ENCODE data around the gene GCAT.

Gene GCAT

DNA sequence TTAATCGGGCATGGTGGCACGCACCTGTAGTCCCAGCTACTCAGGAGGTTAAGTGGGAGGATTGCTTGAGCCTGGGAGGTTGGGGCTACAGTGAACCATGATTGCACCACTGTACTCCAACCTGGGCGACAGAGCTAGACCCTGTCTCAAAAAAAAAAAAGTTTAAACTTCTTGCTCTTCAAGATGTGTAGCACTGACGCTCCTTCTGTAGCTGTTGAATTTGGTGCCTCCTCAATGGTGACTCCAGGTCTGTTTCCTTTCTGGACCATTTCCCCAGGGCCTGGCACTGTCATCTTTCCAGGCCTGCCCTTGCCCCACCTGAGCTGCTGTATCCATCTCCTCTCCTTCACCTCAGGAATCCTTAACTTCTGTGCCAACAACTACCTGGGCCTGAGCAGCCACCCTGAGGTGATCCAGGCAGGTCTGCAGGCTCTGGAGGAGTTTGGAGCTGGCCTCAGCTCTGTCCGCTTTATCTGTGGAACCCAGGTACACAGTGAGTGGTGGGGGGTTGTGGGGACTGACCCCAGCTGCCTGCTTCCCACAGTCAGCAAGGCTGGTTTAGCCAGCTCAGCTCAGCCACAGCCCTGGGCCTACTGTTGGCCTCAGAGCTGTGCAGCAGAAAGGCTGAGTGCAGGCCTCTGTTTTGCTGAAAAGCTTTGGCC is 2.1 kb downstream of the GCAT start:
- no peak for DNase-seq (ENCODE audit: low spot score)

DNA sequence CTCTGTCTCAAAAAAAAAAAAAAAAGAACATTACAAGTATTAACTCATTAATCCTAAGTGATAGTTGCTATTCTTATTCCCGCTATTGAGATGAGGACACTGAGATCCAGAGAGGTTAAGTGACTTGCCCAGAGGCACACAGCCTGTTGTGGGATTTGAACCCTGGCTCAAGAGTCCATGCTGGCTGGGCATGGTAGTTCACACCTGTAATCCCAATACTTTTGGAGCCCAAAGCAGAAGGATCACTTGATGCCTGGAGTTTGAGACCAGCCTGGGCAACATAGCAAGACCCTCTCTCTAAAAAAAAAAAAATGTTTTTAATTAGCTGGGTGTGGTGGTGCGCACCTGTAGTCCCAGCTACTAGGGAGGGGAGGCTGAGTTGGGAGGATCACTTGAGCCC is 4.1 kb downstream of the GCAT start:
- DNase-seq (ENCODE audit: low spot score) = no peak

DNA sequence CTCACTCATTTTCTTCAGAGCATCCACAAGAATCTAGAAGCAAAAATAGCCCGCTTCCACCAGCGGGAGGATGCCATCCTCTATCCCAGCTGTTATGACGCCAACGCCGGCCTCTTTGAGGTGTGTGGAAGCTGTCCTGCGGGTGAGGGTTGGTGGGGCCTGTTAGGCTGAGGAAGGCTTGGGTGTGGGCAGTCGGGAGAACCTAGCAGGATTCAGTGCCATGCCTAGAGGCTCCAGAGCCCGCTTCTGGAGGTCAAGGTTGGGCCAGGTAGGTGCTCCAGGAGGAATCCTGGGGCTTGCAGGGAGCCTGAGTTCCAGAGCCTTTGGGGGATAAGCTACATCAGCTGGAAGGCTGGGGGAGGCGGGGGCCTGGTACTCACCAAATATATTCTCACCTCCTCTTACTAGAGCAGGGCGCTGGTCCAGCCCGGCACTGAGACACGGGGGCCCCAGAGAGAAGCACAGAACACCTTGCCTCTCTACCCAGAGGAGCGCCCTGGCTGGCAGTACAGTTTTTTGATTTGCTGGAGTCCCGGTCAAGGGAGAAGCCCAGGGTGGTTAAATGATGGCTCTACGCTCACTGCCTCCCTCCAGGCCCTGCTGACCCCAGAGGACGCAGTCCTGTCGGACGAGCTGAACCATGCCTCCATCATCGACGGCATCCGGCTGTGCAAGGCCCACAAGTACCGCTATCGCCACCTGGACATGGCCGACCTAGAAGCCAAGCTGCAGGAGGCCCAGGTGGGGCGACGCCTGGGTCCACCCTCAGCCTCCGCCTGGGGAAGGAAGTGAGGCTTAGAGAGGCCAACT is 5.3 kb downstream of the GCAT start:
- DNase-seq (ENCODE audit: low spot score) = no peak

DNA sequence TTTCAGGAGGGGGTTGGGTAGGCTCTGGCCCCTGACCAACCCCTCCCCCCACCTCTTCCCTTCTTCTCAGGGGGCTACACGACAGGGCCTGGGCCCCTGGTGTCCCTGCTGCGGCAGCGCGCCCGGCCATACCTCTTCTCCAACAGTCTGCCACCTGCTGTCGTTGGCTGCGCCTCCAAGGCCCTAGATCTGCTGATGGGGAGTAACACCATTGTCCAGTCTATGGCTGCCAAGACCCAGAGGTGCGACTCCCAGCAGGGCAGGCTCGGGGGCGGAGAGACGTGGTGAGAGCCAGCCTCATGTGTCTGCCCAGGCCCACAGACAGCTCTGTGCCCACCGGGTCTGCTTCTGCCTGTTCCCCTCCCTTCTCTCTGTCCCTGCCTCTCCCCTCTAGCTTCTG is 7.9 kb downstream of the GCAT start:
- DNase-seq (ENCODE audit: low spot score) = no peak

DNA sequence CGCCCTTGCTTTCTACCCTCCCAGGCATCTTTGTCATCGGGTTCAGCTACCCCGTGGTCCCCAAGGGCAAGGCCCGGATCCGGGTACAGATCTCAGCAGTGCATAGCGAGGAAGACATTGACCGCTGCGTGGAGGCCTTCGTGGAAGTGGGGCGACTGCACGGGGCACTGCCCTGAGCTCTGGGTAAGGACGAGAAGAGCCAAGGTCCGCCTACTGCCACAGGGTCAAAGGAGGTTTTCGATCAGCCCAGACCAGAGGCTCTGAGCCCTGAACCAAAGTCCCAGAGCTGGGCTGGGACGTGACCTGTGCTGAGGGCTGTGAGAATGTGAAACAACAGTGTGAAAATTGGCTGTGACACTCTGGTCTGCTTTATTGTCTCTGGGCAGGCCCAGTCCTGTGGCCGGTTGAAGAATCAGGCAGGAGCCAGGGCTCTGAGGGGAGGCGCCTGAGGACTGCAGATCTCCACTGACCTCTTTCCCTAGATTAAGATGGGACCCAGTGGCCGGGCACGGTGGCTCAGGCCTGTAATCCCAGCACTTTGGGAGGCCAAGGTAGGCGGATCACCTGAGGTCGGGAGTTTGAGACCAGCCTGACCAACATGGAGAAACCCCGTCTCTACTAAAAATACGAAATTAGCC is 8.9 kb downstream of the GCAT start:
- no peak for DNase-seq (ENCODE audit: low spot score)

DNA sequence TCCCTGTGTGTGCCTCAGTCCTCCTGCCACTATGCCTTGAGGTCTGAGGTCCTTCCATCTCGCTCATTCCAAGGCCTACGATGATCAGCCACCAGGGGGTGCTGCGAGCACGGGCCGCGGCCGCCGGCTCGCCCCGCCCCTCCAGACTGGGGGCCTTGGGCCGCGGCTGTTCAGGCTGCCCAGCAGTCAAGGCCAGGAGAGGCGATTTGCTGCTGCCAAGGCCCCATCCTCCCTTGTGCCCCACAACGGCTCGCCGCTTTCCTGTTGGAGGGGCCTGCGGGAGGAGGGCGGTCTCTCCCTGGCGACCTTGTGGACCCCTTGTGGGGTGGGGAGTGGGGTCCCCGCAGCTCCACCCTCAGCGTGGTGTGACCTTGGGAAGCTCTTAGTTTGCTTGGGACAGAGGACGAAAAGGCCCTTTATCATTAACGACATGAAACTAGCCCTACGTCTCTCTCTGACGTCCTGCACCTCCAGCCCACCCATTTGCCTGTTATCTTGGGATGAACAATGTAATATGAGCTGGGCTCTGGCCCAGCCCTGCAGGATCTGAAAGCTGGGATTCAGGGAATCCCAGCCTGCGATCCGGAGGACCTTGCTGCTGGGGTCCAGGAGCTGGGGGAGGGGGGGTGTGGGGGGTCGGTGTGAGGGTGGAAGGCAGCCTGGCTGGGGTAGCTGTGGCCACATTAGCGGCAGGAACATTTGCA is 10.1 kb downstream of the GCAT start:
- peak; percentile 90 for DNase-seq (ENCODE audit: low spot score)

DNA sequence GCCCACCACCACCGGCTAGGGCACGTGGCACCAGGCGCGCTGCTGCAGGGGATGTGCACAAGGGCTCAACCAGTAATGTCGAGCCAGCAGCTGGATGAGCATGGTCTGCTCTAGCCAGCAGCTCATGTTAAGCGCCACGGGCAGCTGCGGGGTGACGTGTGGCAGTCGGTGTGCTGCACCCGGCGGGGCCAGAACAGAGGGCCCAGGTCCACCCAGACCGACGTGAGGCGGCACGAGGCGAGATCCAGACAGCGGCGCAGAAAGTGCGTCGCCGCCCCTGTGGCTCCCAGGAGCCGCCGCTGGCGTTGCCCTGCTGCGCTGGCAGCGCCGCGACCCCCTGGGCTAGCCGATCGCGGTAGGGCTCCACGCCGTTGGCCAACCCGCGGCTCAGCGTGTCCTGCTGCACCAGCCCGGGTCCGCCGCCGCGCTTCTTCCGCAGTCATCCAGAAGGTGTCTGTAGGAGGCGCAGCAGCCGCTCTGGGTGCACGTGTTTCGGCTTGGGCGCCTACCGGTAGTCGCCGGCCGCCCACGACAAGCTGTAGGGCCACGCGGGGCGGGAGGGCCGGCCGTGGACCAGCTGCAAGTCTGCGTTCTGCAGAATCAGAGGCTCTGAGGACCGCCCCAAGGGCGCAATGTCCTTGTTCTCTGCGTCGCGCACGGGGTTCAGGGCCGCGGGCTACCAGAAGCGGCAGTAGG is 10.8 kb downstream of the GCAT start:
- peak; percentile 74 for DNase-seq (ENCODE audit: low spot score)

DNA sequence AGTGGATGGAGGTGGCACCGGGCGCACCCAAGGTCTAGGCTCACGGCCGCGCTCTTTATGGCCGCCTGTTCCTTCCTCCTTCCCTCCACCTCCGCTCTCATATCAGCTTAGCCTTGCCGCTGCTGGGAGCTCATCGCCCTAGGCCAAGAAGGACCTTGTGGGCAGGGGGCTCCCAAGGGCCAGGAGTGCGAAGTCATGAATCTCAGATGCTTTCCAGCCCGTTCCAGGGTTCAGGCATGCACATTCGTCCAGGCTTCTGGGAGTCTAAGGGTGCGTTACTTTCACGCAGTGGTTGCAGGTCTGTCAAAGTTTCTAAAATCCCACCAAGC is 11.3 kb downstream of the GCAT start:
- no peak for DNase-seq (ENCODE audit: low spot score)

DNA sequence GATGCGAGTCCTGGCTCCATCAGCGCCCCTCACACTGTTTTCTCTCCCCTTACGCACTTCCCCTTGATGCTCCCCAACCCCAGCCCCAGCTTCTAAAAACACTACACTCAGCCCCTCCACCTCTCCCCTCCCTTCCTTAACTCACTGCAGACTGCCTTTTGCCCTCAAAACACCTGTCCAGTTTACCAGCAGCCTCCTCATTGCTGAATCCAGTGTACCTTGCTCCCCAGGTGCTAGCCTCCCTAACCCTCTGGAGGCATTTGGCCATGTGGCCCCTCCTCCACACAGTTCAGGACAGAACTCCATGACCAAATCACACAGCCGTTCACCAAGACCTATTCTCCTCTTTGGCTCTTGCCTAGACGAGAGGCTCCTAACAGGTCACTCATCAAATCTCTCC is 12.6 kb downstream of the GCAT start:
- DNase-seq (ENCODE audit: low spot score) = no peak

DNA sequence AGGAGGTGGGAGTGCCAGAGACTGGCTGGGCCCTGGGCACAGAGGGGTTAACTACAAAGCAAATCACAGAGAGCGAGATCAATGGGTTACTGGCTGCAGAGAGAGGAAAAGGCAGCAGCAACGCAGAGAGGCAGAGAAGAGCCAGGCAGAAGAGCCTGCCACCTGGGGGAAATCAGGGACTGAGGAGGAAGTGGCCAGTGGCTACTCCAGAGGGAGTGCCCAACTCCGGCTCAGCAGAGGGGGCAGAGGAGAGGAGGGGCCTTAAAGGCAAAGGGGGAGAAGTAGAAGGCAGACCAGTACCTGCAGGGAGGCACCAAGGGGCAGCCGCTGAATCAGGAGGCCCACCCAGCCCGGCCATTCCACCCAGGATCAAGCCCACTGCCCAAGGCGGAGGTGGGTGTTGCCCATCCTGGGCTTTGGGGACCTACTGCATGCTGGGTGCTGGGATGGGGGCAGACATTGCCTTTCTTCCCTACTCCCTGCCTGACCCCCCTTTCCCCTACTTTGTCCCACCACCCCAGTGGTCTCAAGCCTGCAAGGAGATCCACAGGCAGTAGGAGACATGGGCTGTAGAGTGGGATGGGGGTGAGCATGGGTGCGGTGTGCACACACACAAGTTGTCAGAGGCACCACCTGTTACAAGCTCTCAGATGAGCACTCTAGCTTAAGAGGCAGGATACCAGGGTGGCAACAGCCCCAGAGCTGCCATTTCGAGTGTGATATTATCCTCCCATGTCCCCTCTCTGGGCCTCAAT is 14.5 kb downstream of the GCAT start:
- no peak for DNase-seq (ENCODE audit: low spot score)

DNA sequence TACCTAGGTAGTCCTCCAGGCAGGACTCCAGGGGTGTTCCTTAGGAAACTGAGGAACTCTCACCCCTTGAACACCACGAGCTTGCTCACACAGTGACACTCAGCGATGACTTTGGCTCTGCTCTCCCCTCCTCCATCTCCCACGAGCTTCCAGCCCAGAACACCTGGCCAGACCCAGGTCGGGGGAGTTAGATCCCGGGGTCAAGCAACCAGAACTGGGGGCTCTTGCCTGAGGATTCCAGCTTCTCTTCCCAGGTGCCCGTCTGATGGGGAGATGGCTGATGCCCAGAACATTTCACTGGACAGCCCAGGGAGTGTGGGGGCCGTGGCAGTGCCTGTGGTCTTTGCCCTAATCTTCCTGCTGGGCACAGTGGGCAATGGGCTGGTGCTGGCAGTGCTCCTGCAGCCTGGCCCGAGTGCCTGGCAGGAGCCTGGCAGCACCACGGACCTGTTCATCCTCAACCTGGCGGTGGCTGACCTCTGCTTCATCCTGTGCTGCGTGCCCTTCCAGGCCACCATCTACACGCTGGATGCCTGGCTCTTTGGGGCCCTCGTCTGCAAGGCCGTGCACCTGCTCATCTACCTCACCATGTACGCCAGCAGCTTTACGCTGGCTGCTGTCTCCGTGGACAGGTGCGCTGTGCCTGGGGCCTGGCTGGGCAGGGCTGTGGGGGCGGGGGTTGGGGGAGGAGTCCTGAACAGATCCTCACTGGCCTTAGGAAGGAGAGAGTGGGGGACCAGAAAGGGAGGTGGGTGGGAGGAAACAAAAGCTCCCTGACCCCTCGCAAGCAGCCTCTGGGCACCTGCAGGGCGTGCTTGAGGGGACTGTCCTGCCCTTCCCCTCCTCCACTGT is 15.6 kb downstream of the GCAT start, which contains the start of gene GALR3:
GALR3 (plus strand) TSS at position 249 of the 852 bp plus-strand sequence; CDS start at position 274, 25 bp downstream.
- DNase-seq (ENCODE audit: low spot score) = no peak

DNA sequence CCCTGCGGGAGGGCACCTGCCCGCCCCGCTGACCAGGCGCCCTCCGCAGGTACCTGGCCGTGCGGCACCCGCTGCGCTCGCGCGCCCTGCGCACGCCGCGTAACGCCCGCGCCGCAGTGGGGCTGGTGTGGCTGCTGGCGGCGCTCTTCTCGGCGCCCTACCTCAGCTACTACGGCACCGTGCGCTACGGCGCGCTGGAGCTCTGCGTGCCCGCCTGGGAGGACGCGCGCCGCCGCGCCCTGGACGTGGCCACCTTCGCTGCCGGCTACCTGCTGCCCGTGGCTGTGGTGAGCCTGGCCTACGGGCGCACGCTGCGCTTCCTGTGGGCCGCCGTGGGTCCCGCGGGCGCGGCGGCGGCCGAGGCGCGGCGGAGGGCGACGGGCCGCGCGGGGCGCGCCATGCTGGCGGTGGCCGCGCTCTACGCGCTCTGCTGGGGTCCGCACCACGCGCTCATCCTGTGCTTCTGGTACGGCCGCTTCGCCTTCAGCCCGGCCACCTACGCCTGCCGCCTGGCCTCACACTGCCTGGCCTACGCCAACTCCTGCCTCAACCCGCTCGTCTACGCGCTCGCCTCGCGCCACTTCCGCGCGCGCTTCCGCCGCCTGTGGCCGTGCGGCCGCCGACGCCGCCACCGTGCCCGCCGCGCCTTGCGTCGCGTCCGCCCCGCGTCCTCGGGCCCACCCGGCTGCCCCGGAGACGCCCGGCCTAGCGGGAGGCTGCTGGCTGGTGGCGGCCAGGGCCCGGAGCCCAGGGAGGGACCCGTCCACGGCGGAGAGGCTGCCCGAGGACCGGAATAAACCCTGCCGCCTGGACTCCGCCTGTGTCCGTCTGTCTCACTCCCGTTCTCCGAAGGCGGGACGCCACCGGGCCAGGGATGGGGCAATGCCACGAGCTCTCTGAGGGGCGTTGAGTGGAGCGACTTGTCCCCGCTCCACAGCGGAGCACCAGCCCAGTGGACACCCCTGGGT is 17.2 kb downstream of the GCAT start:
- DNase-seq (ENCODE audit: low spot score) = peak; percentile 65

DNA sequence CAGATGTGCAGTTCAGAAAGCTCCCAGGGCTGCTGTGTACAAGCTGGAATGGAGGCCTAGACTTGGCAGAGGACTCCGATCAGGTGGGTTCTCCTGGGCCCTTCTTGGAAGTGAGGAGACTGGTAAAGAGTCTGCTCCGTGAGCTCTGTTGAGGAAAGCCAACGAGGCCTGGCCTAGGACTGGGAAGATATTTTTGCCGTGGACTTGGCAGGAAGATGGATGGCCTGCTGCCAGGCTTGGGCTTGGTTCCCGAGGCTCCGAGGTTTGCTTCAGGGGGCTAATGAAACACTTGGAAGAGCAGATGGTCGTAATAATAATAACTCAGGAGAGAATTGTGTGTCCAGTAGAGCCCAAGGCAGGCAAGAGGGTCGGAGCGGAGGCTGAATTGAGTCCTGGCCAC is 19.3 kb downstream of the GCAT start:
- peak; percentile 89 for DNase-seq (ENCODE audit: low spot score)

DNA sequence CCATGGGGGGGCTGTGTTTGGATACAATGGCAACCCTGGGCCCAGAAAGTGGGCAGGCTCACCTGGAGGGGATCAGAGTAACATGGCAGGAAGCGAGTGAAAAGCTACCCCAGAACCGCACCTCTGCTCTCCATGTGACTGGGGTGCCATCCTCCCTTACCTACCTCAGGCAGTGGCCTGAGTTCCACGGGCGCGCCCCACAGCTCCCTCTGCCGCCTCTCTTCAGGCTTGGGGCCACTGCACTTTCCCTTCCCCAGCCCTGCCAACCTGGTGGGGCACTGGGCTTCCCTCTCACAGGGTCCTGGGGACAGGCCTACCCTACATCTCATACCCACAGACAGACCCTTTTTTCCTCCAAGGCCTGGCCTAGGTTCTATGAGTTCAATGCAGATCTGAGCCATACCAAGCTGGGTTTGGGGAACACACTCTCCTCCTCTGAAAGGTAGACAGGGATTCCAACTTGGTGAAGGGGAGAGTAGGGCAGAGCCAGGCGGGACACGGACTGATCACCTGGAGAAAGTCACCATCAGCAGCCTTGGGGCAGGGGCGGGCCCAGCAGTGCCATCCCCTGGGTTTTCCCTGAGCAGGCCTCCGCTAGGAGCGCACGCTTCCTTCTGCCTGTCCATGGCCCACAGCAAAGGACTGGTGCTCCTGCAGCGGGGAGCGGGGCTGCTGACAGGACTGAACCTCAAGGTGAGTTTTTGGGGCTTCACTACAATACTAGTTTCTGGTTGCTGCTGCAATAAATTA is 22.5 kb downstream of the GCAT start:
- DNase-seq (ENCODE audit: low spot score) = no peak

DNA sequence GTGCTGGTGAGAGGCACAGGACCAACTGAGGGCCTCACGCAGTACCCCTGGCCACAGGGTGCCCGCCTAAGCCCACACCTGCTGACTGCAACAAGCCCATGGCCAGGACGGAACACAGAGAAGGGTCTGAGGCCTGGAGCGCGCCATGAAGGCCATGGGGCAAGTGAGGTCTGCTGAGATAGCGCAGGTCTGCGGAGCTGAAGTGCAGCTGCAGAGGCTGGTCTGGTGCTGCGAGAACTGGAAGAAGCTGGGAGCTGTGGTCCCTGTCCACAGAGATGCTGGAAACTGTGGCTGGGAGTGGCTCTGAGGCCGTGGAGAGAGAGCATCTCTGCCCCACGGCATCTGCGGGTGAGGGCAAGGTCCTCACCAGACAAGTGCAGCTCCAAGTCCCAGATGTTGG is 23.7 kb downstream of the GCAT start:
- DNase-seq (ENCODE audit: low spot score) = no peak

DNA sequence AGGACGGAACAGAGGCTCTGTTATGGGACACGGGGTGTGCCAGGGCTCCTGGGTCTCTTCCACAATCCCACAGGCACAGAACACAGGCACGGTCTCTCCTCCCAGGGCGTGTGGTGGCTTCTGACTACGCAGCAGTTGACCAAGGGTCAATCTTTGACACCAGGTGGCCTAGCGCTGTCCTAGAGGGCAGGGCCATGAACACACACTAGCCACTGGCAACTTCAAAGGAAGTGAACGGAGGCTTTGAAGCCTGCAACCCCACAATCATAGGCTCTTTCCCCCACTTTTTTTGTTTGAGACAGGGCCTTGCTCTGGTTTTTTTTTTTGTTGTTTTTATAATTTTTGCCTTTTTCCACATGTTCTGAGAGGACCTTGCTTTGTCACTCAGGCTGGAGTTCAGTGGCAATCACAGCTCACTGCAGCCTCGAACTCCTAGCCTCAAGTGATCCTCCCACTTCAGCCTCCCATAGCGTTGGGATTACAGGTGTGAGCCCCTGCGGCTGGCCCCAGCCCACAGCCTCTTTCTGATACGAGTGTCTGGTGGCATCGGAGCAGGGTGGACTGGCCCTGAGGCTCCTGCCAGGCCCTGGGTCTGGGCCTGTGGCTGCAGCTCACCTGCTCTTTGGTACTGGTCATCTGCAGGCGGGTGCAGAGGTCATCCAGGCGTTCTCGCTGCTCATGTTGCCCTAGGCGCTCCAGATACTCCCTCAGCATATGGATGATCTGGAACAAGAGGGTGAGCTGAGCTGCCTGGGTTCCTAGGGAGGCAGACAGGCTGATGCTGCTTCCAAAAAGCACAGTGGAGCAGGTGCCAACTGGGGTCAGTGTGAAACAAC is 24.5 kb downstream of the GCAT start:
- no peak for DNase-seq (ENCODE audit: low spot score)

DNA sequence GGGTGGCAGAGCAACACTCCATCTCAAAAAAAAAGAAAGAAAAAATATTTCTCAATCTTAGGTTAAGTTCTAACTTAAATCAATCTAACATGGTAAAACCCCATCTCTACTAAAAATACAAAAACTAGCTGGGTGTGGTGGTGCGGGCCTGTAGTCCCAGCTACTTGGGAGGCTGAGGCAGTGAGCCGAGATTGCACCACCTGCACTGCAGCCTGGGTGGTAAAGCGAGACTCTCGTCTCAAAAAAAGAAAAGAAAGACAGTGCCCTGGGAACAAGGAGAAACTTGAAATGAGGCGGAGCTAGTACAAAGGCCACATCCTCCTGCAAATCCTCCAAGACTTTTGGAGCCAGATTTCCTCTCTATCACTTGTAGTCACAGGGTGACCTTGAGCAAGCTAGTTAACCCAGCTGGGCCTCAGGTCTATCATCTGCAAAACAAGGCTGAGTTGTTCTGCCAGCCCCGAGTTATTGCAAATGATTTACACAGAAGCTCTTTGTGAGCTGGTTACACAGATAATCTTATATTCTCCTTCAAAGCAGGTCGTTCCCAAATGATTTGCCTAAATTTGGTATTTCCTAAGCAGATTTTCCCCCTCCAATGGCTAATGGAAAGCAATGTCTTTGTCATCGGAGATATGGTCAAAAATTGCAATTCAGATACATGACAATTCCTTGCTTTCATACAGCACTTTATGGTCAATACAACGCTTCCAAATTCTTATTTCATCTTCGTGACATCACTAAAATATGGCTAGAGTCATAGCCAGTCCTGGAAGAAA is 34.5 kb downstream of the GCAT start:
- no peak for DNase-seq (ENCODE audit: low spot score)
